ENCODE results near the gene ABHD2. TPM values are rescaled to one million over a fixed set of nuclear protein-coding genes. Genes with fewer than 3 reads are reported as not detected.

Gene ABHD2
- total RNA-seq, 1 donor from 2014 or later: 39.1 TPM

GRCh38 chr15:89199746-89200145, 111.5 kb downstream of the ABHD2 start:
- no peak overlapping the region for H3K27ac Mint-ChIP-seq
- no peak for DNase-seq (ENCODE audit: low spot score in 2 of 2, unreplicated experiment in 2 of 2)
- peaks cover 7% of the 10 kb centered on the region for H3K36me3 Mint-ChIP-seq
- peaks cover 2% of the 10 kb centered on the region for H3K27me3 Mint-ChIP-seq (ENCODE audit: low read depth)
- no peaks in the 10 kb centered on the region for H3K9me3 Mint-ChIP-seq
- H3K4me3 Mint-ChIP-seq: no peak overlapping the region
- peaks cover 13% of the 10 kb centered on the region for H3K4me1 Mint-ChIP-seq
- no peak for TF ChIP-seq CTCF (IDR thresholded peaks at IDR 0.05; ENCODE audit: unreplicated experiment)

- H3K27me3 Mint-ChIP-seq (ENCODE audit: low read depth): peaks cover 2% of the 10 kb centered on the region
- no peak for DNase-seq (ENCODE audit: low spot score in 2 of 2, unreplicated experiment in 2 of 2)
- H3K9me3 Mint-ChIP-seq: no peaks in the 10 kb centered on the region
- no peak for TF ChIP-seq CTCF (IDR thresholded peaks at IDR 0.05; ENCODE audit: unreplicated experiment)
- no peak overlapping the region for H3K4me3 Mint-ChIP-seq
- H3K36me3 Mint-ChIP-seq: peaks cover 7% of the 10 kb centered on the region
- H3K4me1 Mint-ChIP-seq: peaks cover 13% of the 10 kb centered on the region
- no peak overlapping the region for H3K27ac Mint-ChIP-seq
Observed at GRCh38 chr15:89200182-89200581, 111.9 kb downstream of the ABHD2 start.

GRCh38 chr15:89201465-89202005, 113.3 kb downstream of the ABHD2 start:
- Mint-ChIP-seq H3K9me3 (no peaks in the 10 kb centered on the region), H3K4me3 (no peak overlapping the region), H3K27ac (no peak overlapping the region), H3K27me3 (ENCODE audit: low read depth) (peaks cover 2% of the 10 kb centered on the region), H3K4me1 (peaks cover 13% of the 10 kb centered on the region), H3K36me3 (peaks cover 4% of the 10 kb centered on the region)
- no peak for TF ChIP-seq CTCF (IDR thresholded peaks at IDR 0.05; ENCODE audit: unreplicated experiment)
- DNase-seq (ENCODE audit: low spot score in 2 of 2, unreplicated experiment in 2 of 2): no peak

GRCh38 chr15:89203705-89204273, 115.5 kb downstream of the ABHD2 start:
- Mint-ChIP-seq H3K9me3 (no peaks in the 10 kb centered on the region), H3K4me3 (no peak overlapping the region), H3K27me3 (ENCODE audit: low read depth) (peaks cover 7% of the 10 kb centered on the region), H3K36me3 (peaks cover 4% of the 10 kb centered on the region), H3K4me1 (no peaks in the 10 kb centered on the region), H3K27ac (no peak overlapping the region)
- DNase-seq (ENCODE audit: low spot score in 2 of 2, unreplicated experiment in 2 of 2): no peak
- TF ChIP-seq CTCF (IDR thresholded peaks at IDR 0.05; ENCODE audit: unreplicated experiment): no peak

GRCh38 chr15:89205991-89206585, 117.8 kb downstream of the ABHD2 start:
- Mint-ChIP-seq H3K27ac (no peak overlapping the region), H3K9me3 (no peaks in the 10 kb centered on the region), H3K36me3 (peaks cover 2% of the 10 kb centered on the region), H3K27me3 (ENCODE audit: low read depth) (peaks cover 7% of the 10 kb centered on the region), H3K4me1 (no peaks in the 10 kb centered on the region), H3K4me3 (no peak overlapping the region)
- TF ChIP-seq CTCF (IDR thresholded peaks at IDR 0.05; ENCODE audit: unreplicated experiment): no peak
- DNase-seq (ENCODE audit: low spot score in 2 of 2, unreplicated experiment in 2 of 2): no peak

All from mesothelial cell of epicardium (in vitro differentiated cells).